NCI-H2107 treated with DMSO at 0.1 percent for 48 hours (cell line): ENCODE measurements around the gene HLF.

ENCODE experiments used
- DNase-seq: peaks from one replicate; lab custom pipeline; 2025; ENCODE audit not compliant: unreplicated experiment; lab: John Stamatoyannopoulos, UW

Gene HLF

DNA sequence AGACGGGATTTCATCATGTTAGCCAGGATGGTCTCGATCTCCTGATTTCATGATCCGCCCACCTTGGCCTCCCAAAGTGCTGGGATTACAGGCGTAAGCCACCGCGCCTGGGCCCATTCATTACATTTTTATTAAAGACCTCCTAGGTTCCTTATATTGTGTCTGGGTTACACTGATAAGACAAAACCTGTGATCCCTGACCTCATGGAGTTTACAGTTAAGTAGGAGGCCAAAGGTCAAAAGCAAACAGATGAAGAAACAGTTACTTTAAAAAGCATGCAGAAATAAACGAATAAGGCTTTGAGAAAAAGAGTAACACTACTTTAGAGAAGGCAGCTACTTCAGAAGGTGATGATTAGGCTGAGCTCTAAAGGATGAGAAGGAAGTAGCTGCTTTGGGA is 14.9 kb upstream of the HLF start:
- DNase-seq = no peak

DNA sequence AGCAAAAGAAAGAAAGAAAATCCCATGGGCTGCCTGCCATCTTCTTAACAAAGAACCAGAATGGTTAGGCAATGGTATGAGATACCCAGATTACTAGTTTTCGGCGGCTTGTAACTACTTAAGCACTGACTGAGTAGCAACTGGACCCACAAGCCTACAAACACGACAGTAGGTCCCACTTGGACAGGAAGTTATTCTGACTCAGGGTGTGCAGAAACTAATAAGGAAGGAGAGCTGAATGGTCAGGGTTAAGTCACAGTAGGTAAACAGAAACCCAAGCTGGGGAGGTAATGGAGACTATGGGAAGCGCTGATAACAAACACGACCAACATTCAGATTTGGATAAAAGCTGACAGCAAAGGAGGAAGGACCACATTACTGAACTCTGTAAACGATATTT is 10.4 kb upstream of the HLF start:
- DNase-seq = no peak

DNA sequence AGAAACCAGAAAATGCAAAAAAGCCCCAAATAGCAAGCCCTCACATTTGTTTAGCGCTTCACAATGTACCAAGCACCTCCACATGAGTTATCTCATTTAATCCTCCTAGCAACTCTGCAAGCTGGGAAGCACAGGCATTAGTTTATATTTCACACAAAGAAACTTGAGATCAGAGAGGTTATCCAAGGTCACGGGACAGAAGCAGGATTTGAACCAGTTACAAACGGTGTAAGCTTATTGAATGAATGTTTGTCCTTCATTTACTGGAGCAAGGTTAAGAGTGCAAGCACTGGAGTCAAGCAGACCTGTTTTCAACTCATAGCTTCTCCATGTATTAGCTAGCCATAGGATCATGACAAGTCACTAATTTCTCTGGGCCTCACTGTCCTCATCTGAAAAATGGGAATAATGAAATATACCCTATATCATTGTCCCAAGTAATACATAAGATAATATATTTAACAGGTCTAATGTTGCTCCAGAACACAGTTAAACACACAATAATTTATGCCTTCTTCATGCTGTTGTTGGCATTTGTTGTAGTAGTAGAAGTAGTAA is 6.1 kb upstream of the HLF start:
- no peak for DNase-seq

DNA sequence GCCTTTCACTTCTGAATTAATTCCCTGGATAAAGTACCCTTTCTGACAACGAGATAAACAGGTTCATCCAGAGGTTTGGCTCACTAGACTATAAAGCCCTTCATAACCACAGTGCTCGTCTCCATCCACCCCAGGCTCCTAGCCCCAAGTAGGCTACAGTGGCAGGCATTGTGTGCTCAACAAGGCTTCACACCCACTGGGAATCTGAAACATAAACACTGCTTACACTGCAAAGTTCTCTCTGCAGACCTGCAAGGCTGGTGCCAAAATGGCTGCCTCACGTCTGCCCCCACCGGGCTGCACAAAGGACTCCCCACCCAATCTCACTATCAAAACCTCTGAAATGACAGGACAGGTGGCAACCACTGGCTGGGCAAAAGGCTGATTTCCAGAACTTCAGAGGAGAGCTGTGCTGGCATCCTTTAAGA is 5.1 kb upstream of the HLF start:
- DNase-seq = no peak

DNA sequence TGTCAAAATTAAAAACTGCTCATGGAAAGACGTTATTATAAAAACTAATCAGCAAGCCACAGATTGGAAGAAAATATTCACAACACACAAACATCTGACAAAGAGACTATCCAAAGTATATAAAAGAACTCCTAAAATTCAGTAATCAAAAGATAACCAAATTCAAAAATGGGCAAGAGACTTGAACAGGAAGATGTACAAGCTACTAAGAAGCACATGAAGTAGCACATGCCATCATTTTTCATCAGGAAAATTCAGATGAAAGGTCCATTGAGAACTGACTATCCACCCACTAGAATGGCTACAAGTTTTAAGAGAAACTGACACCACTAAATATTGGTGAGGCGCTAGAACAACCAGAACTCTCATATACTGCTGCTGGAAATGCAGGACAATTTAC is 3.4 kb upstream of the HLF start:
- DNase-seq = no peak

DNA sequence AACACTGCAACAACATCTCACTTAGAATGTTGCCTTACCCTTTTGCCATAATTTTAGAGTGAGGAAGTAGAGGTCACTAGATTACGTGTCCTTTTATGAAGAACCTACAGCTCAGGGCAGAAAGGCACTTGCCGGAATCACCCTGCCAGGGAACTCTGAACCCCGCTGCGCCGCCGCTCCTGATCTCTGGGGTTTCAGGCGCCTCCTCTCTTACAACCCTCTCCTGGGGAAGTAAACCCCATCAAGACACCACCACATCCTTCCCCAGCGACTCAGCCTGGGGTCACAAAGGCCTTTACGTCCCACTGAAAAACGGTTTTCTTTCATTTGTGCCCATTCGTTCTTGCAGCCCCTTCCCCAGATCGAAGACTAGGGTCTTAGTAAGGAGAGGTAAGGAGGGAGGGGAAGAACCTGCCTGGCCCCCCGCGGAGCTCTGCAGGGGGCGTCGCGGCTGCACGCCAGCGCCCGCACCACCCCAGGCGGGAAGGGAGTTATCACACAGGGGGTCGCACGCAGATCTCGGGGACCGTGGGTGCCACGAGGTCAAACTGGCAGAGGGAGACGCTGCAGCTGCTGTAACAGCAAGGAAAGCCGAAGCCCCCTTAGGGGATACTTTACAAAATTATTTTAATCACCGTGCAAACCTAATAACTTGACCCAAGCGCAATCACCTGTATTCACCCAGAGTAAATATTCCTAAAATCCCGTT is 1.0 kb upstream of the HLF start:
- no peak for DNase-seq

DNA sequence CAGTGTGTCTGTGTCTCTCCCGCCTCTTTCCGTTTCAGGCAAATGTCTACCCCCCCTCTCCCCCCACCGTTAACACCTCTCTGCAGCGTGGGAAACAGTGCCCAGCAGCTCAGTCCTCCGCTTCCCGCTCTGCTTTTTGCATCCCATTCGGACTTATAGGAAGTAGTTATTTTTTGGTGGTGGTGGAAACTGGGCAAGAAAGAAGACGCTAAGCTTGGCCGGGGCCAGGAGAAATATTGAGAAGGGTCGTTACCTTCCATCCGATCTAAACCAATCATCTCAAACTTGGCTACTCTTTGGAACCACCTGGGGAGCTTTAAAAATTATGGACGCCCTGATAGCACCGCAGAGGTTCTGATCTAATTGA is 499 bp upstream of the HLF start:
- no peak for DNase-seq

DNA sequence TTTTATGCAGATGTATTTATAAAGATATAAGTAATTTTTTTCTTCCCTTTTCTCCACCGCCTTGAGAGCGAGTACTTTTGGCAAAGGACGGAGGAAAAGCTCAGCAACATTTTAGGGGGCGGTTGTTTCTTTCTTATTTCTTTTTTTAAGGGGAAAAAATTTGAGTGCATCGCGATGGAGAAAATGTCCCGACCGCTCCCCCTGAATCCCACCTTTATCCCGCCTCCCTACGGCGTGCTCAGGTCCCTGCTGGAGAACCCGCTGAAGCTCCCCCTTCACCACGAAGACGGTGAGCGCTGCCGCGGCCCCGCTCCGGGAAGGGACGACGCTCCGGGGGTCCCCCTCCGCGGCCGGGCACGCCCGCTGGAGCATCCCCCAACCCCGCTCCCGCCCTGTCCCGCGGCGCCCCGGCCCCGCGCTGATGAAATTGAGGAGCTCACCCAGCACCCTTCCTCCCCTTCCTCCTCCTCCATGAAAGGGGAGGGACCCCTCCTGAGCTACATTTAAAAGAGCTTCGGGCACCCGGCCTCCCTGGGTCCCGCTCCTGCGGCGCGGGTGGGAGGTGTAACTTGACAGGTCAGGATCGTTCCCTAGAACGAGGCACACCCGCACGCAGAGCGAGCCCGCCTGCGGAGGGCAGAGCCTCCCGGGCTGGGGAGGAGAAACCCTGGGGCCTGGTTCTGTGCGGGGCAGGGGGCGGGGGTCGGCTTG is 706 bp downstream of the HLF start:
- DNase-seq = no peak

DNA sequence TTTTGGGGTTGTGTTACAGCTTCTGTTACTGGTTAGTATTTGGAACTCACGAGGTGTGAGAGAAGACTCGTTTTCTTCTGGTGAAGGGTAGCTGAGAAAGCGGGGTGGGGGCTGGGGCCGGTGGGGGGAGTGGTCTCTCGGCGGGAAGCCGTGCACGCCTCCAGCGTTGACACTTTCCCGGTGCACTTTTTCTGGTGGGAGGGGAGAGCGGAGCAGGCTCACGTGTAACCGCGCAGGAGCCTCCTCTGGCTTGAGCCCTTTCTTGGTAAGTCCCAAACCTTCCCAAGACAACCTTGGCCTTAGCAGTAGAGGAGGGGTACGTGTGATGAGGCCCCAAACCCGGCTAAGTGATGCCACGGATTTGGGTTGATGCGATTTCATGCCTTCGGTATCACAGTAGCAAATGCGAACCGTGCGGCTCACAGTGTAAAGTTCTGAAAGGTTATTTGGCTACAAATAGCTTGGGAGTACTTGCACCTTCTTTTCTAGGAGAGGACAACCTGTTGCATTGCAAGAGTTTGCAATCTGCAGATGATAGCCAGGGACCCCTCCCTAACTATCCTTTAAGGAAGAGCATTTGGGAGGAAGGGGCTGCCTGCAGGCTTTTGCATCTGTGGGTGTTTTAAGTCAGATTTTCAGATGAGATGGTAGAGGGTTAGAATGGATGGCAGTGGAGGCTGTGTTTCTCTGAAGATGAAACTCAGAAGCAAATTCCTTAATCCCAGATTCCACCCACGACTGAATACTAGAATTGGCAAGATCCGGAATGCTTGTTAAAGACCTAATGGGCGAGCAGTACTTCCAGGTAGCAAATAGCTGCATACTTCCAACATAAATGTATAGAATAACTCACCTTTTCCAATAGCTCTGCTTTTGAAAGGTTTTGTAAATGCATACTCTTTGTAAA is 1.5 kb downstream of the HLF start:
- DNase-seq = no peak

DNA sequence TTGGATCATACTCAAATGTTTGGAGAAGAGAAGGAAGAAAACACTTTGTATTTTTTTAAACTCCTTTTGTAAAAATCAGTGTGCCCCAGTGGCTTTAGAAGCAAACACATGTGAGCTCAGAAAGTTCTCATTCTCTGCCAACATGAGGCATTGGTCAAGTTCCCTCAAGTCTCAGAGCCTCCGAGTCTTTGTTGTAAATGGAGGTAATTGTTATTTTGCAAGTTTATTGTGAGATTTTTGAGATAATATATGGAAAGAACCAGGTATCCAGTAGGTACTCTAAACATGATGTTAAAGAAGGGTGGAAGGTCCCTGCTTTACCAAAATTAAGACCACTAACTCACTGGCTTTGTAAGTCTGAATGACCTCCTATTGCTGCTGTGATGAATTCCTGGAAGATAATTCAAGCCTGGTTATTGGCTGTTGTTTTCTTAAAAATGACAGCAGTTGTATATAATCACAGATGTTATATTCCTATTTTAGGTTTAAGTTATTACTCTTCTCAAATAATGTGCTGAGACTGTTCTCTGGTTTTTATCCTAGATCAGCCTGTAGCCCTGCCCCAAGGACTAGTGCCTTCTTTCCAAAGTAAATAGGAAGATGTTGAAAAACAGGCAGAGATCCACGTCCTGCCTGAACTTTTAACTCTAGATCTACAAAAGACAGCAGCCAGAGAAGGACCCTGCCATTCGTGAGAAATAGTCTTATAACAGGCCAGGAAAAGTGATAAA is 2.4 kb downstream of the HLF start:
- DNase-seq = no peak

DNA sequence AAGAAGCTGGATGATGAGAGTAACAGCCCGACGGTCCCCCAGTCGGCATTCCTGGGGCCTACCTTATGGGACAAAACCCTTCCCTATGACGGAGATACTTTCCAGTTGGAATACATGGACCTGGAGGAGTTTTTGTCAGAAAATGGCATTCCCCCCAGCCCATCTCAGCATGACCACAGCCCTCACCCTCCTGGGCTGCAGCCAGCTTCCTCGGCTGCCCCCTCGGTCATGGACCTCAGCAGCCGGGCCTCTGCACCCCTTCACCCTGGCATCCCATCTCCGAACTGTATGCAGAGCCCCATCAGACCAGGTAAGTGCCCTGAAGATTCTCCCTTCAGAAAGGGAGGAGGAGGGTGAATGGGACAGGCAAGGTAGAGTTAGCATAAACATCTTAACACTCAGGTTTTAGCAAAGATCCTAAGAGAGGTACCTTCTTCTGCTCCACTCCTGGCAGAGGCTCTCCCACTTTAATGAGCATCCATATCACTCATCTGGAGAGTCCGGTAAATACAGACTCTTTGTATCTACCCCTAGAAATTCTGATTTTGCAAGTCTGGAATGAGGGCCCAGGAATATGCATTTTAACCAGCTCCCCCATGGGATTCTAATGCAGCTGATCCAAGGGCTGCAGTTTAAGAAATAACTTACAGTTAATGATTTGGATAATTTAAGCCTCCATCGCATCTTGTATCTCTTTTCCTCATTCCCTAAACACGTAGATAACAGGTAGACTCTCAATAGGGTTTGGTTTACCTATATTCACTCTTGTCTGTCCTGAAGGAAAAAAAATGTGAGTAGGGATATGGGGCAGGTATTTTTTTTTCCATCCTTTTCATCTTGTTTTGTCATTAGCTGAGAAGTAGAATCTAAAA is 3.3 kb downstream of the HLF start:
- DNase-seq = no peak

DNA sequence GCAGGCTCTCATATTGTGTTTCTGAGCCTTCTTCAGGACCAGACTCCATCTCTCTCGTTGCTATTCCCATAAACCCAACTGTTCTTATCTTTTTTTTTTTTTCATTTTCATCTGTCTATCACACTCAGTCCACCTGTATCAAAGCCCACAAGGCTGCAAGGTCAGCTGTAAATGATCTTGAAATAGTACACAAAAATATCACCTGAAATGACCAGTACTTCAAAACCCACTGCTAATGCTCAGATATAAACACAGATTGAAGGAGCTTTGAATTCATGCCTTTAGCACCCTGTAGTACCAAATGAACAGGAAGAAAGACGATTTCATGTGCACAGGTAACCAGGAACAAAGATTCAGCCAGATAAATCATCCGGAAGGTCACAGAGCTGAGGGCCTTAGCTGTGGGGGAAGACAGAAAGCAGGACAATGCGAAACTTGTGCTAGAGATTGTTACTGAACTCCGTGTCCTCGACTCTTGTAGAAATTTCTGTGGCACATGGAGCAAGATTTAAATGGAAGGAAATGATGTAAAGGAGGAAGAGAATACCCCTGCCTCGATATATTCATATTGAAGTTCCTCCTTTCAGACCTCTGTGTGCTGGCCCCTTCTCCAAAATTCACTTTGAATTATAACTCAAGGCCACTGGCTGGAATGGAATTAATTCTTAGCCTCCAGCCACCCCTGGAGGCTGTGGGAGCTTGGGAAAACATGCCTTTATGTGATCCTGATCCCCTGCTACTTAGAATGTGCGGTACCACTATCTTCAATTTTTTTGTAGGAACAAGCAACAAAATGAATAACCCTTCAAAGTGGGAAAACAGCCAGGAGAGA is 4.1 kb downstream of the HLF start:
- DNase-seq = no peak

DNA sequence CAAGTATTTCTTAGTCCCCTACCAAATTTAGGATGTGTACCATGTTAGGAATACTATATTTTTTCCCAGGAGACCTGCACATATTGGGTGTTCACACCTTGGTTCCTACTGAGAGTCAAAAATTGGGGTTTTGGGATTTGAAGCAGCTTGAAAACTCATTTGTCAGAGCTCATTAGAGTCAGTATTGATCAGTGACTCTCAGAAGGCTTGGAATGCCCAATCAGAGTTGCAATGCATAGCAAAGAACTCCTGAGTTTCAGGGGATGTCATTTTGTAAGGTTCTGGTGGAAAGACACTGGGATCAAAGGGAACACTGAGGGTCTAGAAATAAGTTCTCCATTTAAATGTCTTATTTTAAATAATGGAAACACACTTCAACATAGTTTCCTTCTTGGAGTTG is 5.1 kb downstream of the HLF start:
- DNase-seq = no peak

DNA sequence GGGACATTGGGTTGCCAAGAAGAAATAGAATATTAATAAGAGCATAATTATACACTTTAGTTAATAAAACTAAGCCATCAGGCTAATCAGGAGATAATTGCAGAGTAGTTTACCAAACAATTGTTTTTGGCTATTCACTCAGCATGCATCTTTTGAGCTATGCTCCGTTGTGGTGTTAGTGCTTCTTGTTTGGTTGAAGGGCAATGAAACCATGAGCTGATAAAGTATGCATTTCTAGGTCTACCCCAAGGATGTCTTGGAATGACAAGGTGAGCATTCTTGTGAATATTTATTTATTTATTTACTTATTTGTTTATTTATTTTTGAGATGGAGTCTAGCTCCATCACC is 6.4 kb downstream of the HLF start:
- DNase-seq = no peak

DNA sequence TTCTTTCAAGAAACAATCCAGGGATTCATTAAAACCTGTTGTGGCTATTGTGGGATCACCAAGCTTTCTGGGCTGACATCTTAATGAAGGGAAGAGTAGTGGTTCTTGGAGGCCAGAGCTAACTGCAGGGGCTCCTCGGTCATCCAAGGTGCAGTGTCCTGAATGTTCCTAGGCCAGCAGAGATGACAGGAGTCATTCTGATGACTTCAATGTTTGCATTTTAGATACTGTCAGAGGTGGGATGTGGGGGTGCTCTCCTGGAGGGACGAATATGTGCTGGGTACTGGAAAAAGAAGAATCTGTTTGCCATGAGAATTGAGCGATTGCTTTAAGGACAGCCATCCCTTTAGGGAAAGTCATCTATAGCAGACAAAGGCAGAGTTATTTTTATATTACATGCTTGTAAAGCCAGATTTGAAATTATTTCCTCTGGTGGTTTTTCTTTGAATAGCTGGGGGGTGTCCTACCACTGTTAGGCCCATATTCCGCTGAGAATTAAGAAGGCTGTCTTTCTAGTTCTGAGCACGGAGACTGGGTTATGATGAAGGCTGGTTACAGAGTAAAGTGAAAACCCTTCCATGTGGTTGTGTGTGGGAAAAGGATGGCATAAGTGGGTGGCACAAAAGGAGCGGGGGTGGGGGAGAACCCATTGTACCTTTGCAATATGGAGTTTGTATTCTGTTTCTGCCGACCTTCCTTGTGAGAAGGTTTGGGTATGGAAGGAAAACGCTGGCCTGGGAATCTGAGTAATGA is 7.4 kb downstream of the HLF start:
- no peak for DNase-seq

DNA sequence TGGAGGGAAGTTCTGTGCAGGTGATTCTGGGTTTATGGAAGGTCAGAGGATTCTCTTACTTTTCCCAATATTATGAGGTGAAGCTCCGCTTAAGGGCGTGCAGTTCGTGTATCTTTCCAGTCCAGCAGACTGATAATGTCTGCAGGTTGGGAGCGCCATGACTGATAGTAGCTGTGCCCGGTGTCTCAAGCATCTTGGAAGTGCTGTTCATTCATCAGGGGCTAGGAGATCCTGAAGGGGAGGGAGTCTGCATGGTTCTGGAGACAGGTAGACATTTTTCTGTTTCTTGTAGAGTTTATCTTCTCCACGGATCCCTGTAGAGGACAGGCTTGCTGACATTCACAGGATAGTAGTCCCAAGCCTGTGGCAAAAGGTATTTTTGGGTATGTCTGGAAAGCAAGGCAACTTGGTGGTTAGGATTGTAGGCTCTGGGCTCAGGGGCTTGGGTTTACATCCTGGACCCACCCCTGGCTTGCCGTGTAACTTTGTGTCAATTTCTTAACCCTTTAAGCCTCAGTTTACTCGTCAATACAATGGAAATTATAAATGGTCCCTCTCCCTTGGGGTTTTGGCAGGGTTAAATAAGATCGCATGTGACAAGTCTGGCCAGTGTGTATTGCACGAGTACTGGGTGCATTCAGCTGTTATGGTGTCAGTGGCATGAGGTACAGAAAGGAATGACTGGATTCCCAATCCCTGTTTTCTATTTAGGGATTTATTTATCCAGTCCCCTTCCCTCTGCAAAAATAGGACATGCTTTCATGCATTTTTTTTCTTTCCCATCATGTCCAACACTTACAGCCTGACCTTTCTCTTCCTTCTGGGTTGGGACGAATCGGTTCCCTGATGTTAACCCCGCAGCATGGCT is 8.2 kb downstream of the HLF start:
- DNase-seq = no peak

DNA sequence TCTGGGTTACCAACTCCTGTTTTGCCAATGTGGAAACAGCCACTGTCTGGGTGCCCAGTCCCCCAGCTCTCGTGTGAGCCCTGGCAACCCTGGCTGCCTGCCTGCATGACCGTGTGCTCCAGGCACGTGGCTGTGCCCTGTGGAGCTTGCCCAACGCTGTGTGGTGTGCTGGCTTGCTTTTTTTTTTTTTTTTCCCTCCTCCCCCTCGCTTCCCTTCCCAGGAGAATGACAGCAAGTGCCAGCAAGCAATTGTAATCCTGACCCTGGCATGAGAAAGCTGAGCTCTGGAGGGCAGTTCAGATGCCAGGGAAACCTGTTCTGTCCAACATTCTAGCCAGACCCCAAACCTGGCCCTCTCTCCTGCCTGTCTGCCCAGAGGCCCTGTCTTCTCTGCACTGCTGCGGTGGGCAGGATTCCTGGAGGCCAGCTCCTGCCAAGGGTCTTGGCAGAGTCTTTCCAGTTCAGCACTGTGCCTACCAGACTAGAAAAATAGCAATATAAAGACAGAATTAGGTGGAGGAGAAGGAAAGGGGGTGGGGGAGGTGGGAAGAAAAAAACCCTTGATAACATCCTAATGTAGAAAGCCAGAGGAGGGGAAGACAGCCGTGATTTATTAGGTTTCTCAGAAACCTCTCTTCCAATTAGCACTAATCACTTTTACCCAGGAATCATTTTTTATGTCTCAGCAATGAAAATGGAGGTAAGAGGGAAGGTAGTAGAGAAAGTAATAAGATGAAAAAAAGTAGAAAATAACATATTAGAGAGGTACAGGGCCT is 9.0 kb downstream of the HLF start:
- no peak for DNase-seq
